ENCODE results near the gene LILRA1. TPM values are rescaled to one million over a fixed set of nuclear protein-coding genes. Genes with fewer than 3 reads are reported as not detected.

The LILRA1 gene
- total and polyA plus RNA-seq, 10 of the 15 experiments (the other 5 are each of a cell fraction or from before 2014, with no cell fraction given) = 0.04 TPM; not detected in 9

DNA sequence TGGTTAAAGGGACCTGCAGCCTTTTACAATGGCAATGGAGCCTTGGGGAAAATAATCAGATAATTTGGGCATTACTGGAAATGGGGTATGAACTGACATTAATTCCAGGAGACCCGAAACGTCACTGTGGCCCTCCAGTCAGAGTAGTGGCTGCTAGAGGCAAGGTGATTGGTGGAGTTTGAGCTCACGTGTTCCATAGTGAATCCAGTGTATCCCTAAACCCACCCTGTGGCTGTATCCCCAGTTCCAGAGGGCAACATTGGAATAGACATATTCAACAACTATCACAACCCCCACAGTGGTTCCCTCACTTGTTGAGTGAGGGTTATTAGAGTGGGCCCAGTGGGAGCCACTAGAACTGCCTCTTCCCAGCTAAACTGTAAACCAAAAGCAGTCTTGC is 23.1 kb upstream of the LILRA1 start:
- SMC1A ChIA-PET (ENCODE audit: uncharacterized antibody, unreplicated experiment) = interaction anchor here (1.1 kb wide), 1 partner anchor 12 kb away, joined by 4 read pairs; no protein-coding TSS in a partner anchor
- in situ Hi-C loops (cut with MboI) = no loop called here
- FAIRE-seq = no peak

More for the DNA sequence above, 23.1 kb upstream of the LILRA1 start:
- WGBS (ENCODE audit: insufficient coverage, insufficient replicate concordance, low lambda C conversion rate, missing lambda C conversion rate) = 31% methylated on average over 3 of the region's 3 CpGs
- CTCF ChIA-PET = interaction anchor here (1.6 kb wide), 1 partner anchor 14 kb away, joined by 5 read pairs; no protein-coding TSS in a partner anchor
- no TSS peak for BruUV-seq (replicated peaks)
- Histone ChIP-seq H3K9ac (ENCODE audit: control insufficient read depth, insufficient read depth, low read length) (no peak overlapping the region), H2AFZ (ENCODE audit: control insufficient read depth, low read depth, low read length) (no peak overlapping the region), H3K4me3 (no peak overlapping the region), H4K20me1 (ENCODE audit: control insufficient read depth, insufficient read depth) (no peaks in the 10 kb centered on the region), H3K27ac (ENCODE audit: control insufficient read depth, insufficient read depth) (no peak overlapping the region), H3K27me3 (replicated peaks in 1 of 2; ENCODE audit: control insufficient read depth in 2 of 2, insufficient read depth in 2 of 2, low read length in 1 of 2) (no peaks in the 10 kb centered on the region; a peak in 1 of 4 replicates), H3K79me2 (ENCODE audit: control insufficient read depth, insufficient read depth, low read length) (no peaks in the 10 kb centered on the region), H3K4me1 (ENCODE audit: control insufficient read depth, insufficient read depth, low read length) (peaks cover 20% of the 10 kb centered on the region), H3K4me2 (ENCODE audit: control insufficient read depth, insufficient read depth) (no peak overlapping the region), H3K36me3 (ENCODE audit: control insufficient read depth in 2 of 2, insufficient read depth in 2 of 2, low read length in 1 of 2) (no peaks in the 10 kb centered on the region), H3K9me3 (replicated peaks; ENCODE audit: control insufficient read depth, insufficient read depth, low read length) (no peaks in the 10 kb centered on the region)
- ATAC-seq = no peak
- intact Hi-C loops (cut with micrococcal nuclease; ENCODE audit: unreplicated experiment) = no loop called here
- DNase-seq (ENCODE audit: low read depth, low spot score) = no peak
- POLR2A ChIA-PET = no interaction called here
- TF ChIP-seq POLR2A (IDR thresholded peaks at IDR 0.05; ENCODE audit: low read depth, low read length) (no peak), EGR1 (IDR thresholded peaks at IDR 0.05; ENCODE audit: borderline replicate concordance in 1 of 2, low read depth in 2 of 2, low read length in 2 of 2) (no peak), WRNIP1 (IDR thresholded peaks at IDR 0.05; ENCODE audit: borderline replicate concordance, low read depth, low read length) (no peak), ESRRA (IDR thresholded peaks at IDR 0.05; ENCODE audit: low read length) (no peak), MEF2A (IDR thresholded peaks at IDR 0.05; ENCODE audit: insufficient read depth, low read depth, low read length) (no peak), FOXM1 (IDR thresholded peaks at IDR 0.05; ENCODE audit: low read depth, low read length) (no peak), TBL1XR1 (IDR thresholded peaks at IDR 0.05; ENCODE audit: low read depth, low read length) (no peak), NR2C1 (IDR thresholded peaks at IDR 0.05) (no peak), PAX8 (IDR thresholded peaks at IDR 0.05) (no peak), HDGF (IDR thresholded peaks at IDR 0.05) (no peak), NBN (IDR thresholded peaks at IDR 0.05) (no peak)
- TF ChIP-seq, protein P1, sequence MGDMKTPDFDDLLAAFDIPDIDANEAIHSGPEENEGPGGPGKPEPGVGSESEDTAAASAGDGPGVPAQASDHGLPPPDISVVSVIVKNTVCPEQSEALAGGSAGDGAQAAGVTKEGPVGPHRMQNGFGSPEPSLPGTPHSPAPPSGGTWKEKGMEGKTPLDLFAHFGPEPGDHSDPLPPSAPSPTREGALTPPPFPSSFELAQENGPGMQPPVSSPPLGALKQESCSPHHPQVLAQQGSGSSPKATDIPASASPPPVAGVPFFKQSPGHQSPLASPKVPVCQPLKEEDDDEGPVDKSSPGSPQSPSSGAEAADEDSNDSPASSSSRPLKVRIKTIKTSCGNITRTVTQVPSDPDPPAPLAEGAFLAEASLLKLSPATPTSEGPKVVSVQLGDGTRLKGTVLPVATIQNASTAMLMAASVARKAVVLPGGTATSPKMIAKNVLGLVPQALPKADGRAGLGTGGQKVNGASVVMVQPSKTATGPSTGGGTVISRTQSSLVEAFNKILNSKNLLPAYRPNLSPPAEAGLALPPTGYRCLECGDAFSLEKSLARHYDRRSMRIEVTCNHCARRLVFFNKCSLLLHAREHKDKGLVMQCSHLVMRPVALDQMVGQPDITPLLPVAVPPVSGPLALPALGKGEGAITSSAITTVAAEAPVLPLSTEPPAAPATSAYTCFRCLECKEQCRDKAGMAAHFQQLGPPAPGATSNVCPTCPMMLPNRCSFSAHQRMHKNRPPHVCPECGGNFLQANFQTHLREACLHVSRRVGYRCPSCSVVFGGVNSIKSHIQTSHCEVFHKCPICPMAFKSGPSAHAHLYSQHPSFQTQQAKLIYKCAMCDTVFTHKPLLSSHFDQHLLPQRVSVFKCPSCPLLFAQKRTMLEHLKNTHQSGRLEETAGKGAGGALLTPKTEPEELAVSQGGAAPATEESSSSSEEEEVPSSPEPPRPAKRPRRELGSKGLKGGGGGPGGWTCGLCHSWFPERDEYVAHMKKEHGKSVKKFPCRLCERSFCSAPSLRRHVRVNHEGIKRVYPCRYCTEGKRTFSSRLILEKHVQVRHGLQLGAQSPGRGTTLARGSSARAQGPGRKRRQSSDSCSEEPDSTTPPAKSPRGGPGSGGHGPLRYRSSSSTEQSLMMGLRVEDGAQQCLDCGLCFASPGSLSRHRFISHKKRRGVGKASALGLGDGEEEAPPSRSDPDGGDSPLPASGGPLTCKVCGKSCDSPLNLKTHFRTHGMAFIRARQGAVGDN (IDR thresholded peaks at IDR 0.05) = no peak
- TF ChIP-seq, protein P2, sequence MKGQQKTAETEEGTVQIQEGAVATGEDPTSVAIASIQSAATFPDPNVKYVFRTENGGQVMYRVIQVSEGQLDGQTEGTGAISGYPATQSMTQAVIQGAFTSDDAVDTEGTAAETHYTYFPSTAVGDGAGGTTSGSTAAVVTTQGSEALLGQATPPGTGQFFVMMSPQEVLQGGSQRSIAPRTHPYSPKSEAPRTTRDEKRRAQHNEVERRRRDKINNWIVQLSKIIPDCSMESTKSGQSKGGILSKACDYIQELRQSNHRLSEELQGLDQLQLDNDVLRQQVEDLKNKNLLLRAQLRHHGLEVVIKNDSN (IDR thresholded peaks at IDR 0.05; ENCODE audit: borderline replicate concordance, extremely low read length, insufficient read depth, low read depth, low read length) = no peak
- TF ChIP-seq, protein P3, sequence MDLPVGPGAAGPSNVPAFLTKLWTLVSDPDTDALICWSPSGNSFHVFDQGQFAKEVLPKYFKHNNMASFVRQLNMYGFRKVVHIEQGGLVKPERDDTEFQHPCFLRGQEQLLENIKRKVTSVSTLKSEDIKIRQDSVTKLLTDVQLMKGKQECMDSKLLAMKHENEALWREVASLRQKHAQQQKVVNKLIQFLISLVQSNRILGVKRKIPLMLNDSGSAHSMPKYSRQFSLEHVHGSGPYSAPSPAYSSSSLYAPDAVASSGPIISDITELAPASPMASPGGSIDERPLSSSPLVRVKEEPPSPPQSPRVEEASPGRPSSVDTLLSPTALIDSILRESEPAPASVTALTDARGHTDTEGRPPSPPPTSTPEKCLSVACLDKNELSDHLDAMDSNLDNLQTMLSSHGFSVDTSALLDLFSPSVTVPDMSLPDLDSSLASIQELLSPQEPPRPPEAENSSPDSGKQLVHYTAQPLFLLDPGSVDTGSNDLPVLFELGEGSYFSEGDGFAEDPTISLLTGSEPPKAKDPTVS (IDR thresholded peaks at IDR 0.05; ENCODE audit: low read depth, low read length) = no peak
- RAD21 ChIA-PET (ENCODE audit: unreplicated experiment) = no interaction called here

All from GM12878 (cell line).